Activated naive CD8-positive, alpha-beta T cell (primary cell): ENCODE measurements around the gene POLG.

Source experiments
- H3K27ac Mint-ChIP-seq: one replicate; pipeline ENCODE4 v1.8.0; 2021; ENCODE audit warnings: mixed read lengths
- H3K27me3 Mint-ChIP-seq: one replicate; pipeline ENCODE4 v1.8.0; 2021; ENCODE audit warnings: mixed read lengths
- H3K36me3 Mint-ChIP-seq: one replicate; pipeline ENCODE4 v1.8.0; 2021; ENCODE audit warnings: mixed read lengths
- H3K4me1 Mint-ChIP-seq: one replicate; pipeline ENCODE4 v1.8.0; 2021; ENCODE audit warnings: low read depth, mixed read lengths
- H3K4me3 Mint-ChIP-seq: one replicate; pipeline ENCODE4 v1.8.0; 2021; ENCODE audit warnings: mild to moderate bottlenecking, mixed read lengths
- H3K9me3 Mint-ChIP-seq: one replicate; pipeline ENCODE4 v1.8.0; 2021; ENCODE audit warnings: low read depth, mixed read lengths

The POLG gene

DNA sequence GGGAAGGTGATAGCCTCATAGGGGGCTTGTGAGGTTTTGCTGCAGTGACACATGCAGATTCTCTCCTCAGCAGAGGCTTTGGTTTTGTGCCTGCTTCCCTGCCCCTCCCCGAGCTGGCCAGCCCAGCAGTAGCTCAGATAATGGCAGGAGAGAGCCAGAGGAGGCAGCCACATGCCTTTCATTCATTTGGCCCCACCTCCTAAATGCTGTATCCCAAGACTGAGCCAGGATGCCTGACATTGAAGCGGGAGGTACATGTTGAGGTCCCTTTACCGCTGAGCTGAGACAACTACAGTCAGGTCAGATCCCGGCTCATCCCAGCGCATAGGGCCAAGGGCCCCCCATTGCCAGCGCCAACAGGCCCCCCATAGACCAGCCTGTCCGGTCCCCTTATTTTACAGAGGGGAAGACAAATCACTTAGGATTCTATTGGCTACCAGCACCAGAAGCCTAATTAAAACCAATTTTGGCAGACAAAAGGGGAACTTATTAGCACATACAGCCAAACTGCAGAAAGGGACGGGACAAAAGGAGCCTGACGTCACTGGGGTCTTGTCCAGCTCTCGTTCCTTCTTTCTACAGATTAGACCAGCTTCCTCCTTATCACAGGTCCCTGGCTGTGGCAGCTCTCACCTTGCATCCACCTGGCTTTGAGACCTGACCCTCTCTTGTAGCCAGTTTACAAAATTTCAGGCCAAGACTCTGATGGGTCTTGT, 12.1 kb upstream of the POLG start:
- Mint-ChIP-seq H3K27ac (no peak overlapping the region), H3K27me3 (peaks cover 4% of the 10 kb centered on the region), H3K36me3 (peaks cover 3% of the 10 kb centered on the region), H3K9me3 (no peaks in the 10 kb centered on the region), H3K4me1 (no peaks in the 10 kb centered on the region), H3K4me3 (no peak overlapping the region)

DNA sequence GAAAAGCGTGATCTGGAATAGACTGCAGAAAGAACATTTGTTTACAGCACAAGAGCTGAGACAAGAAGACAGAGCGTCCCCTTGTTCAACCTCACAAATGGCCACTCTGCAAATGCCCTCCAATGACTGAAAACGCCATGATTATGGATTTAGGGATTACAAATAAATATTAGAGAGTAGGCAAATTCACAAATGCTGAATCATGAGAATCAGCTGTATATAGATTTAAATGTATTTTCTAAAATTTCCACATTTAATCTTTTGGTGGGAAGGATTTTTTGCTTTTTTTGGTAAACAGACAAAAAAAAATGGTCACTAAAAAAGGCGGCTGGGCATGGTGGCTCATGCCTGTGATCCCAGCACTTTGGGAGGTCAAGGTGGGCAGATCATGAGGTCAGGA, 10.6 kb upstream of the POLG start:
- no peaks in the 10 kb centered on the region for H3K9me3 Mint-ChIP-seq
- no peaks in the 10 kb centered on the region for H3K4me1 Mint-ChIP-seq
- peaks cover 4% of the 10 kb centered on the region for H3K27me3 Mint-ChIP-seq
- H3K36me3 Mint-ChIP-seq = peaks cover 3% of the 10 kb centered on the region
- no peak overlapping the region for H3K4me3 Mint-ChIP-seq
- H3K27ac Mint-ChIP-seq = no peak overlapping the region

DNA sequence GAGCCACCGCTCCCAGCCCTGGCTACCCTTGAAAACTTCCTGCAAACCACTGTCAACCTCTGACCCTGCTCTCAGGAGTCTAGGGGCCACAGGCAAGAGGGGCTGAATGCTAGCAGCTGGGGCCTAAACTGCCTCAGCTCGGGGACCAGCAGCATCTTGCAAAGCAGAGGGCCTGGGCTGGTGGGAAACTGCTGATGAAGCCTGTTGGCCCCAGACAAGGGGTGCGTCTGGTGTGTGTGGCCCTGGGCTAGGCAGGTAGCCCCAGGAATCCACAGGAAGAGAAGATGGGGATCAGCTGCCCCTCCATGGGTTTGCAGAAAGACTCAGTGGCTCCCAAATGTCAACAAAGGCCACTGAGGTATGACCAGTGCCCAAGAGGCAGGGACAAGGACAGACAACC, 8.2 kb upstream of the POLG start:
- no peaks in the 10 kb centered on the region for H3K9me3 Mint-ChIP-seq
- H3K27me3 Mint-ChIP-seq = peaks cover 4% of the 10 kb centered on the region
- peaks cover under 1% of the 10 kb centered on the region for H3K4me1 Mint-ChIP-seq
- peaks cover 3% of the 10 kb centered on the region for H3K36me3 Mint-ChIP-seq
- H3K27ac Mint-ChIP-seq = no peak overlapping the region
- no peak overlapping the region for H3K4me3 Mint-ChIP-seq

DNA sequence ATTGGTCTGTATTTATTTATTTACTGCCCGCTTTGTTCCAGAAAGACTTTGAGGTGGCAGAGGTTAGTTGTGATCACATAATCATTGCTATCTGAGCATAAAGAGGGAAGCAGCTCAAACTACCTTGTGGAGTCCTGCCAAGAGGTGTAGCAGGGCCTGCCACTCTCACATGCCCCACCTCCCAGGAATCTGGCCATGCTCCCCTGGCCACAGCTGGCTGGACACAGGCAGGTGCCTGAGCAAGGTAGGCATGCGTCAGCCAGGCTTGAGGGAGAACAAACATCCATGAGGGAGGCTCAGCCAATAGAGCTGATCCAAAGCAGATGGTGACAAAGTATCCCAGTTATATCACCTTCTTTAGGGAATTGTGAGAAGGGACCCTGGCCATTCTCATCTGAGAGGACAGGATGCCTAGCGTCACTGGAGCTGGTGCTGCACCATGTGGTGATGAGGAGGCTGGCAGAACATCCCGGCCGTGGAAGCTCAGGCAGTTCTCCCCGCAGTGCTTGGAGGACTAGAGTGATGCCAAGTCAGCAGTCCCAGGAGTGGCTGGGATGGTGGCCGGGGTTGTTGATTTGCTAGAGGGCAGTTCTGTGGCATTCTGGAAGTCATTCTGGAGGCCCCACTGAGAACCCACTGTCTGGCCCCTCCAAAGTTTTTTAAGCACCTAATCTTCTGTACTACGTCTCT, 6.8 kb upstream of the POLG start:
- H3K27me3 Mint-ChIP-seq = peaks cover 4% of the 10 kb centered on the region
- H3K9me3 Mint-ChIP-seq = no peaks in the 10 kb centered on the region
- no peak overlapping the region for H3K4me3 Mint-ChIP-seq
- peaks cover 3% of the 10 kb centered on the region for H3K36me3 Mint-ChIP-seq
- no peak overlapping the region for H3K27ac Mint-ChIP-seq
- peaks cover 2% of the 10 kb centered on the region for H3K4me1 Mint-ChIP-seq

DNA sequence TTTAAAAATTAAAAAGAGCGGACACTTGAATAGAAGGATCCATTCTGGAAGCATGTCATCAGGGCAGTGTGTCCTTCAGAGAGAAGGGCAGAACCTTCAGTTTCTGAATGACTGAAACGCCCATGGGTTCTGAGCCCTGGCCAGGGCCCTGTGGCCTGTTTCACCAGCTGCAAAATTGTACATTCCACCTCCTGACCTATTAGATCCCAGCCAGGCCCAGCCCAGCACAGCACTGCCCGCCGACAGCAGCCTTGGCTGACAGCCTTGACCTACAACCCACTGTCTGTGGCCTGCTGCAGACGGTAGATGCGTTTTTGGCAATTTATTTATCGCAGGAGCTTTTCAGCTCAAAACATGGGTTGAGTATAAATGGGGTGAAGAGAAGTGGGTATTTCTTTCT, 5.9 kb upstream of the POLG start:
- Mint-ChIP-seq H3K27me3 (peaks cover 4% of the 10 kb centered on the region), H3K4me3 (no peak overlapping the region)

DNA sequence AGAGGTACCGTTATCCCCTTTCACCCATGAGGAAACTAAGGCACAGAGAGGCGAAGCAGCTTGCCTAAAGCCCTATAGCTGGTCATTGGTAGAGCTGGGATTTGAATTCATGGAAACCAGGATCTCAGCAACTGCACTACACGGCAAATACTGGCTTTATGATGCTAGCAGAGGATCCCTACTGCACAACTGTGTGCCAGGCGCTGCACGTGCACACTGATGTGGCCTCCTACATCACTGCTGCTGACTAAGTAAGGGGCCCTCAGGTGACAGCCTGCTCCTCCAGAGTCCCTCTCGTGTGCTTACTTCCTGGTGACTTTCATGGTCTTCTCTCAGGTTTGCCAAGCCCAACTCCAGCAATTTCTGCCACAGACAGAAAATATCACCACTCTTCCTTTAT, 3.4 kb upstream of the POLG start:
- Mint-ChIP-seq H3K9me3 (no peaks in the 10 kb centered on the region), H3K4me3 (no peak overlapping the region), H3K4me1 (peaks cover 19% of the 10 kb centered on the region), H3K27me3 (no peaks in the 10 kb centered on the region), H3K27ac (no peak overlapping the region), H3K36me3 (no peaks in the 10 kb centered on the region)

More for the DNA sequence above, 5.9 kb upstream of the POLG start:
- Mint-ChIP-seq H3K9me3 (no peaks in the 10 kb centered on the region), H3K27ac (no peak overlapping the region), H3K4me1 (peaks cover 10% of the 10 kb centered on the region), H3K36me3 (peaks cover 3% of the 10 kb centered on the region)

DNA sequence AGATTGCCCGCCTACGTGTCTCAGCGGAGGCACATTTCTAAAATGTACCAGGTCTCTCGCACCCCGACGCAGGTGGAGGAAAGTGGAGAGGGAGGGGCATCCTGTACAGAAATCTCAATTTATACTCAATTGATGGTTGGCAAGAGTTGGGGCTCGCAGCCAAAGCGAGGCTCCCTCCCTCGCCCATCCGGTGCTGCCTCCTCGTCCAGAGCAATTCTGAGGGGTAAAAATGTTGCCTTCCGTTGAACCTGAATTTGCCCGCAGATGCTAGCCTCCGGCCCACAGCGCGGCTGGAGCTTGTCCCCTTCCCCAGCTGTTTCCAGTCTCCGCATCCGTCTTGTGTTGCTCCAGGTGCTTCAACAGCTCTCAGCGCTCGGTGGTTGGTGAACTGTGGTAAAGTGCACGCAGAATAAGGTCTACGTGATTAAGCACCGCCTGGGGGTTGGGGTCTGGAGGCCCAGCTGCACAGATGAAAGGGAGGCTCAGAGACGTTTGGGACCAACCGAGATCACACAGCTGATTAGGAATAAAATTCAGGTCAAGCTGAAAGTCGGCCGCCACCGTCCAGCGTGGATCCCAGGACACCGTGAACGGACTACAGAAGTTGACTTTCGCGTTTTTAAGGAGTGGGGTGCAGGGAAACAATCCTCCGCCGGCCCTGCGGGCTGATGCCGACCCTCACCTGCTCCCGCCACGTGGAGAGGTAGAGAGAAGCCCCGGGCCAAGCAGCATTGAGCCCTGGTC, 846 bp upstream of the POLG start:
- H3K4me1 Mint-ChIP-seq = peaks cover 42% of the 10 kb centered on the region
- peaks cover 7% of the 10 kb centered on the region for H3K36me3 Mint-ChIP-seq
- H3K27me3 Mint-ChIP-seq = no peaks in the 10 kb centered on the region
- H3K27ac Mint-ChIP-seq = peak overlapping the region; percentile 96
- H3K9me3 Mint-ChIP-seq = no peaks in the 10 kb centered on the region
- H3K4me3 Mint-ChIP-seq = peak overlapping the region; percentile 83

DNA sequence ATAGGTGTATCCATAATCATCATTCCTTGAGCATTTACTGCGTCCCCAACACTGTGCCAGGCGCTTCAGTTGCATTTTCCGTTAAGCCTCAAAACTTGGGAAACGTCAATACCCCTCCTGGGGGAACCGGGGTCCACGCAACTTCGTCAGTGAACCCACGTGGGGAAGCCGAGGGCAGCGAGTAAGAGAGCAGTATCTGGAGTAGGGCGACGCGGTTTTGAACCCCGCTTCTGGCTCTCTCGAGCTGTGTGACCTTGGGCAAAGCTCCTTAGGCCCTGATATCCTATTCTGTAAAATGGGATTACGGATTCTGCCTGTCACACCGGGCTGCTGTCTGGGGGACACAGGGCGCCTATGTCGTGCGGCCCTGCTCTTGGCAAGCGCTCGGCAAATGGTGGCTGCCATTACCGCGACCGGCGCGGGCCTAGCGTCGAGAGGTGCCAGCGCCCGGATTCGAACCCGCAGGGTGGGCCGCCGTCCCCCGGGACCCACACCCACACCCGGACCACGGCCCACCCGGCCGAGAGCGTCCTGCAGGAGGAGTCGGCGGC, 590 bp downstream of the POLG start:
- H3K4me3 Mint-ChIP-seq = peak overlapping the region; percentile 84
- H3K9me3 Mint-ChIP-seq = no peaks in the 10 kb centered on the region
- no peaks in the 10 kb centered on the region for H3K27me3 Mint-ChIP-seq
- H3K36me3 Mint-ChIP-seq = peaks cover 10% of the 10 kb centered on the region
- peaks cover 56% of the 10 kb centered on the region for H3K4me1 Mint-ChIP-seq
- H3K27ac Mint-ChIP-seq = peak overlapping the region; percentile 46

DNA sequence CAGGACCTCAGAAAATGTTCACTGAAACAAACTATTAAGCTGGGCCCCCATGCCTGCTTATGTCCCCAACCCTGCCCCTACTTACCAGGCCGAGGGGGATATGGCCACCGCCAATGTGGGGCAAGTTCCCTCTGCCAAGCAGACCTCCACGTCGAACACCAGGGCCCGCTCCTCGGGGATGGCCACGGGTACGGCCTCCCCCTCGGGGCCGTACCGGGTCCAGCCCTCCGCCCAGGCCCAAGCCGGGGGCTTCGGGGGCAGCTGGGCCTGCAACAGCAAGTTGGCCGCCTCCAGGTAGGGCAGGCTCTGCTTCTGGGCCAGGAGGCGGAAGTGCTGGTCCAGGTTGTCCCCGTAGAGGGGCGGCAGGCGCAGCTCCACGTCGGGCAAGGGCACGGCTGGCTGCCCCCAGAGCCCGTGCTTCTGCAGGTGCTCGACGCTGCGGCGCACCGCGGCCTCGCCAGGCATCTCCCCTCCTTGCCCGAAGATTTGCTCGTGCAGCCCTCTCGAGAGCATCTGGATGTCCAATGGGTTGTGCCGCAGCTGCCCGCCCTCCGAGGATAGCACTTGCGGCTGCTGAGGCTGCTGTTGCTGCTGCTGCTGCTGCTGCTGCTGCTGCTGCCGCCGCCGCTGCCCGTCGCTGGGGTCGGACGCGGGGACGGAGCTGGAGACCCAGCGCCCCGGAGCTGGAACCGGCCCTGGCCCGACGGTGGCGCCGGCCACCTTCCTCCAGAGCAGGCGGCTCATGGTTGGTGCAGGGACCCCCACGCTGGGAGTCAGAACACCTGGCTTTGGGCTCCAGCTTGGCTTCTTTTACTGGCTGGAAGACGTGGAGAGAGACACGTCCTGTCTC, 1.4 kb downstream of the POLG start:
- H3K4me1 Mint-ChIP-seq = peaks cover 58% of the 10 kb centered on the region
- peaks cover 10% of the 10 kb centered on the region for H3K36me3 Mint-ChIP-seq
- H3K27me3 Mint-ChIP-seq = no peaks in the 10 kb centered on the region
- H3K4me3 Mint-ChIP-seq = peak overlapping the region; percentile 87
- H3K27ac Mint-ChIP-seq = peak overlapping the region; percentile 64
- no peaks in the 10 kb centered on the region for H3K9me3 Mint-ChIP-seq

DNA sequence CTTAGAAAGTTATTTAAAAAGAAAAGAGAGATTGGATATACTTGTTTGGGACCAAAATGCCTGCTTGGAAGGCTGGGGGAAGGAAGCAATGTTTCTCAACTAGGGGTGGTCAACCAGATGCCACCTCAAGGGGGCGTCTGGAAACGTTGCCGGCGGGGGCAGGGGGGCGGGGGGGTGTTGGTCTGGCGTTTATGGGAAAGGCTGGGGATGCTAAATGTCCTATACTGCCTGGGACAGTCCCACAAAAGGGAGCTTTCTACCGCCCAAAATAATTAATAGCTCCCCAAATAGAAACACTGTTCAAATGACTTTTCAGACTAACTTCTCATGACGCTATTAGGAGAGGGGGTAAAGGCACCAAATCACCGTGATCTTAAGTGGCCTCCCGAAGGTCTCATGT, 2.2 kb downstream of the POLG start:
- Mint-ChIP-seq H3K4me3 (peak overlapping the region; percentile 87), H3K27me3 (no peaks in the 10 kb centered on the region), H3K4me1 (peaks cover 60% of the 10 kb centered on the region), H3K36me3 (peaks cover 12% of the 10 kb centered on the region), H3K9me3 (no peaks in the 10 kb centered on the region), H3K27ac (peak overlapping the region; percentile 75)

DNA sequence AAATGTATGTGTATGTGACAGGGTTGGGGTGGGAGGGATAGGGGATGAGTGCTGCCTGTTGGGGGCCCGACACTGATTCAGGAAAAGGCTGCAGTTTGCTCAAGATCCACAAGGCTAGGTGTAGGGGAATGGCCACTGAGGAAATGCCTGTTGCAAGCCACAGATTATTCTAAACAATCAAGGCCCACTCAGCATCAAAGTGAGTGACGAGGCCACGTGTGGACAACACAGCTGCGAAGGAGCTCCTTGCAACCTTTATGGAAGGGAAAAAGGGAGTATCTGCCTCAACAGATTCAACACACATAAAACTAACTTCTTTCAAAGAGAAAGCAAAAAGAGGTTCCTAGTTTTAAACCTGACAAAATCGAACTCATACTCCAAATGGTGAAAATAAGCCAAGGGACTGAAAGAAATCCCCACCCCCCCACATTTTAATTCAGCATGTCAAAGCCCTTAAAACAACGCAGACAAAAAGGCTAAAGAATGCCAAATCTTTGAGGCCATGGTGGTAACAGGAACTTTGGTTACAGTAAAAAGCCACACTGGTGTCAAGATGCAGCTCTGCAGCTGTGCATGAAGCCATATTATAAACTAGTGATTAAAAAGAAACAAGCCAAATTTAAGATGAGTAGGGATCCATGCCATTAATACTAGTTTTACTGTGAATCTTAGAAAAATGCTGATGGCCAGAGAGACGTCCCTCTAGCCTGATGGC, 3.6 kb downstream of the POLG start:
- H3K36me3 Mint-ChIP-seq = peaks cover 14% of the 10 kb centered on the region
- peak overlapping the region; percentile 64 for H3K27ac Mint-ChIP-seq
- H3K27me3 Mint-ChIP-seq = no peaks in the 10 kb centered on the region
- H3K4me3 Mint-ChIP-seq = peak overlapping the region; percentile 87
- peaks cover 59% of the 10 kb centered on the region for H3K4me1 Mint-ChIP-seq
- no peaks in the 10 kb centered on the region for H3K9me3 Mint-ChIP-seq

DNA sequence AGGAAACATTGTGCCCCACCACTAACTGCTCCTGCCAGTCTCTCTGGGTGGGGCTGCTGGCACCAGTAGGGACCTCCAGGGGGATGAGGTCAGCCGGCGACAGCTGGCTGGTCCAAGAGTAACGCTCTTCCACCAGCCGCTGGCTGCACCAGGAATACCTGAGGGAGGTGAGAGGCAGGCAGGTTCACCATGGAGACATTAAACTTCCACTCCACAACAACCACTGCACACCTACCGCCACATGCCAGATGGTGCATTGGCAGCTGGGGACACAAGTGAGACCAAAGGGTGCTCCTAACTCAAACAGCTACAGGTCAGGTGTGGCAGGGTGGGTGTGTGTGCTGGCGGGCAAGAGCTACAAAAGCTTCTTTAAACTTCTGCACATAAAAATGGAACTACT, 4.5 kb downstream of the POLG start:
- Mint-ChIP-seq H3K4me3 (peak overlapping the region; percentile 87), H3K27me3 (no peaks in the 10 kb centered on the region), H3K27ac (peak overlapping the region; percentile 64), H3K9me3 (no peaks in the 10 kb centered on the region), H3K4me1 (peaks cover 50% of the 10 kb centered on the region), H3K36me3 (peaks cover 14% of the 10 kb centered on the region)

DNA sequence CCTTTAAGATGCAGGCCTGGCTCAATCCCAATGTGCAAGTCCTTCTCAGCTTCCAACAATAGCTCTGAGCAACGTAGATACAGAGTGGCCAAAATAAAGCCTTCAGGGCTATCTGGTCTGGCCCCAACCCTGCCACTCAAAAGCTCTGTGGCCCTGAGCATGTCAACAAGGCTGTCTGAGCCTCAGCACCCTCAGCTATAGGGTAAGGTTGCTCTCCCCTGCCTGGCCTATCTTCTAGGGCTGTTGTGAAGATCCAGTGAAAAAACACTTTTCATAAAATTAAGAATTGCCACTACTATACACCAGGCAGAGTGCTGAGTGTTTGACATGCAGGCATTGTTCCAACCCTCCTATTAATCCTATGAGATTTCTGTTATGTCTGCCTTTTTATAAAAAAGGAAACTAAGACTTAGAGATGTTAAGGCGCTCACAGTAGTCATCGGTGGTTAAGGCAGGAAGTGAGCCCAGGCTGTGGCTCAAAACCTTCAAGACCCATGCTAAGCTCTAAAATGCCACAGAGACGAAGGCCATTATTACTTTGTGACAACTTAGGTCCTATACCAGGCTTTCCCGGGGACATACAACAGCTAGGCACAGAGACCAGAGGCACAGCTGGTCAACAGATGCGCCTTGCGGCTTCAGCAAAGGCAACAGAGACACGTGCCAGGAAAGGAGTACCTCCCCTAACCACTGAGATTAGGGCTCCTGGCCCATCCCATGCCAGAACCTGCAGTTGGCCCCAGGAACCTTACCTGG, 5.1 kb downstream of the POLG start:
- peaks cover 46% of the 10 kb centered on the region for H3K4me1 Mint-ChIP-seq
- H3K27me3 Mint-ChIP-seq = no peaks in the 10 kb centered on the region
- peak overlapping the region; percentile 64 for H3K27ac Mint-ChIP-seq
- no peaks in the 10 kb centered on the region for H3K9me3 Mint-ChIP-seq
- peak overlapping the region; percentile 87 for H3K4me3 Mint-ChIP-seq
- H3K36me3 Mint-ChIP-seq = peaks cover 14% of the 10 kb centered on the region
